ENCODE measurements around the gene ZNF587. TPM values are rescaled to one million over a fixed set of nuclear protein-coding genes. Genes with fewer than 3 reads are reported as not detected.

ZNF587 gene
- total and polyA plus RNA-seq, 2 of the 8 experiments (the other 6 are each of a cell fraction or from before 2014, with no cell fraction given): 18.1 to 42.1 TPM

DNA sequence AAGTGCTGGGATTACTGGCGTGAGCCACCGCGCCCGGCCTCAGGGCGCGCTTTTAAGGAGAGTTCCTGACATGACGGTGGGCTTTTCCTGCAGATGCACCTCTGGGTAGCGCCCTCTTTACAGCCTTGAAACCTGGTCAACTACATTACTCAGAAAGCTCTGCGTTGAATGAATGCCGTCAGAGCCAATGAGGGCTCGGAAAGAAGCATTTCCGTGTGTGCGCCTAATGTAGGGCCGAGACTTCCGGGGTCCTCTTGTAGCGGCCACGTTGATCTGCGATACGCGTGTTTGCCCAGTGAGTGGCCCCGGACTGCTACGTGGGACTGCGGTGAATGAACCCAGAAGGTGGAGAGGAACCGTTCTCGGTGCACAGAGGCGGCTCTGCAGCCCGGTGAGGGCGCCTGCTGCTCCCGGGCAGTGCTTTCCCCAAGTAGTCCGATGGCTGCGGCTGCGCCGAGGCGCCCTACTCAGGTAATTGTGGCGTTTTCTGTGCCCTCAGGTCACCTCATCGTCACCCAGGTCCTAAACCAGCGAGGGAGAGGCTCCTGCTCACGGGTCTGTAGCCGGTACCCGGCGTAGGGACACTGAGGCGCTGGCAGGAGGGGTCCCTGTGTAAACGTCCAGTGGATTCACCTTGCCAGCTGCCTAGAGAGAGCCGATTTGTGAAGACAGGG is 30.0 kb upstream of the ZNF587 start:
- FAIRE-seq: peak; percentile 28
- Histone ChIP-seq H3K4ac (replicated peaks; ENCODE audit: insufficient read length, low read depth, low read length) (peak overlapping the region; percentile 91), H2BK15ac (ENCODE audit: low read length) (no peak overlapping the region), H3K9ac (replicated peaks in 1 of 4; ENCODE audit: extremely low read depth in 1 of 4, low read depth in 3 of 4, low read length in 3 of 4) (peak overlapping the region; percentile 83 to 95 (median 90)), H3K4me3 (ENCODE audit: extremely low read depth in 1 of 4, insufficient read depth in 2 of 4, low read depth in 3 of 4, low read length in 4 of 4) (peak overlapping the region; percentile 84 to 99 (median 96)), H3K27me3 (replicated peaks in 1 of 4; ENCODE audit: control insufficient read depth in 3 of 4, extremely low read depth in 1 of 4, insufficient read depth in 3 of 4, low read length in 3 of 4) (no peaks in the 10 kb centered on the region), H3K4me2 (ENCODE audit: insufficient read depth in 1 of 2, low read depth in 2 of 2, low read length in 2 of 2) (peak overlapping the region; percentile 67 to 81), H3K36me3 (ENCODE audit: control insufficient read depth in 2 of 4, insufficient read depth in 4 of 4, low read length in 3 of 4) (peaks cover 0 to 11% (median 0%) of the 10 kb centered on the region in 4 experiments; a peak in 3 of 8 replicates), H4K8ac (ENCODE audit: extremely low read depth, insufficient read depth, low read length) (peak overlapping the region; percentile 98), H2AFZ (ENCODE audit: low read length) (peak overlapping the region; percentile 56; the same call in 1 of the 2 replicates), H4K5ac (ENCODE audit: insufficient read length, low read depth, low read length) (no peak overlapping the region), H3K9me3 (ENCODE audit: insufficient read depth in 2 of 2, low read depth in 1 of 2, low read length in 1 of 2) (no peaks in the 10 kb centered on the region), H4K91ac (replicated peaks; ENCODE audit: insufficient read length, low read length) (peak overlapping the region; percentile 98), H2BK5ac (ENCODE audit: low read depth, low read length) (peak overlapping the region; percentile 87; the same call in 1 of the 2 replicates), H3K27ac (ENCODE audit: low read depth, low read length) (peak overlapping the region; percentile 80), H3K79me1 (ENCODE audit: low read depth, low read length) (peaks cover 4% of the 10 kb centered on the region; the same call in 1 of the 2 replicates), H3K23me2 (ENCODE audit: low read depth, low read length) (peaks cover 3% of the 10 kb centered on the region), H2BK120ac (replicated peaks; ENCODE audit: low read depth, low read length) (peak overlapping the region; percentile 81), H2BK20ac (ENCODE audit: low read length) (no peak overlapping the region), H2BK12ac (ENCODE audit: low read depth, low read length) (no peak overlapping the region), H3K23ac (ENCODE audit: insufficient read length) (no peak overlapping the region), H3K18ac (ENCODE audit: extremely low read depth, low read length) (peak overlapping the region; percentile 72; the same call in 1 of the 2 replicates), H3K4me1 (replicated peaks in 1 of 4; ENCODE audit: control insufficient read depth in 3 of 4, insufficient read depth in 4 of 4, low read length in 3 of 4) (peaks cover 3 to 7% (median 5%) of the 10 kb centered on the region in 4 experiments), H2AK5ac (ENCODE audit: low read depth, low read length) (no peak overlapping the region), H3K56ac (replicated peaks; ENCODE audit: insufficient read length, low read depth, low read length) (peak overlapping the region; percentile 47), H3K79me2 (ENCODE audit: control insufficient read depth in 1 of 2, insufficient read depth in 2 of 2, low read length in 2 of 2) (peaks cover 18 to 50% of the 10 kb centered on the region in 2 experiments), H4K20me1 (replicated peaks in 1 of 2; ENCODE audit: control insufficient read depth in 1 of 2, insufficient read depth in 2 of 2, low read length in 2 of 2) (peaks cover 4 to 7% of the 10 kb centered on the region in 2 experiments), H3K14ac (ENCODE audit: insufficient read length) (no peak overlapping the region)
- CTCF ChIA-PET (ENCODE audit: partially characterized antibody): interaction anchor here (0.6 to 3.8 kb wide), 3 partner anchors 9 to 1052 kb away, joined by 3 to 15 read pairs (median 7); partner anchors contain the start of gene ZNF587B
- WGBS, 2 experiments (ENCODE audit: extremely low coverage in 1 of 2, insufficient coverage in 1 of 2, insufficient read length in 1 of 2, insufficient replicate concordance in 2 of 2, low coverage in 1 of 2, low lambda C conversion rate in 2 of 2, missing lambda C conversion rate in 1 of 2): 1% methylated on average over 44 of the region's 44 CpGs; no CpG with 5 or more reads in 1 of the 2 experiments
- POLR2A ChIA-PET (ENCODE audit: partially characterized antibody): interaction anchor here (0.6 to 5.6 kb wide), 27 partner anchors 11 to 384 kb away, joined by 3 to 52 read pairs (median 4); partner anchors contain the start of genes ZNF417, ZNF418, ZNF586 and ZNF587
- DNase-seq (ENCODE audit: low read depth in 1 of 2, low spot score in 2 of 2): peak; percentile 63 to 73
- TF ChIP-seq SP4 (IDR thresholded peaks at IDR 0.05; ENCODE audit: low read length) (no peak), SRF (IDR thresholded peaks at IDR 0.05; ENCODE audit: low read depth, low read length) (no peak), FOSL1 (IDR thresholded peaks at IDR 0.05; ENCODE audit: insufficient read depth, low read depth, low read length) (no peak), TEAD4 (IDR thresholded peaks at IDR 0.05; ENCODE audit: low read depth, low read length) (no peak), GTF2F1 (IDR thresholded peaks at IDR 0.05; ENCODE audit: borderline replicate concordance, low read depth, low read length) (no peak), POLR2A (IDR thresholded peaks at IDR 0.05; ENCODE audit: control extremely low read depth in 1 of 2, low read depth in 2 of 2, low read length in 2 of 2) (peak; percentile 67 to 85), SIX5 (IDR thresholded peaks at IDR 0.05; ENCODE audit: low read depth, low read length) (0 out of 2 replicates have a peak, but pooled peaks have one; percentile 6)
- TF ChIP-seq, protein P1, sequence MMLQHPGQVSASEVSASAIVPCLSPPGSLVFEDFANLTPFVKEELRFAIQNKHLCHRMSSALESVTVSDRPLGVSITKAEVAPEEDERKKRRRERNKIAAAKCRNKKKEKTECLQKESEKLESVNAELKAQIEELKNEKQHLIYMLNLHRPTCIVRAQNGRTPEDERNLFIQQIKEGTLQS (IDR thresholded peaks at IDR 0.05; ENCODE audit: insufficient read depth, low read depth, low read length): no peak
- TF ChIP-seq, protein P2, sequence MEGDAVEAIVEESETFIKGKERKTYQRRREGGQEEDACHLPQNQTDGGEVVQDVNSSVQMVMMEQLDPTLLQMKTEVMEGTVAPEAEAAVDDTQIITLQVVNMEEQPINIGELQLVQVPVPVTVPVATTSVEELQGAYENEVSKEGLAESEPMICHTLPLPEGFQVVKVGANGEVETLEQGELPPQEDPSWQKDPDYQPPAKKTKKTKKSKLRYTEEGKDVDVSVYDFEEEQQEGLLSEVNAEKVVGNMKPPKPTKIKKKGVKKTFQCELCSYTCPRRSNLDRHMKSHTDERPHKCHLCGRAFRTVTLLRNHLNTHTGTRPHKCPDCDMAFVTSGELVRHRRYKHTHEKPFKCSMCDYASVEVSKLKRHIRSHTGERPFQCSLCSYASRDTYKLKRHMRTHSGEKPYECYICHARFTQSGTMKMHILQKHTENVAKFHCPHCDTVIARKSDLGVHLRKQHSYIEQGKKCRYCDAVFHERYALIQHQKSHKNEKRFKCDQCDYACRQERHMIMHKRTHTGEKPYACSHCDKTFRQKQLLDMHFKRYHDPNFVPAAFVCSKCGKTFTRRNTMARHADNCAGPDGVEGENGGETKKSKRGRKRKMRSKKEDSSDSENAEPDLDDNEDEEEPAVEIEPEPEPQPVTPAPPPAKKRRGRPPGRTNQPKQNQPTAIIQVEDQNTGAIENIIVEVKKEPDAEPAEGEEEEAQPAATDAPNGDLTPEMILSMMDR (IDR thresholded peaks at IDR 0.05; ENCODE audit: control extremely low read depth in 1 of 3, insufficient read depth in 1 of 3, low read depth in 1 of 3, low read length in 3 of 3): 0 out of 4 replicates have a peak, but pooled peaks of 1 of the 3 experiments have one; percentile 1

All from H1 (cell line).